GM04504 (cell line): ENCODE results near the gene DAZAP2.
A peak's percentile ranks its signal among the peaks of the same experiment; 100 is the strongest.
"Not testable (repeated sequence)": the region's sequence is repeated elsewhere in the genome, so short reads cannot be mapped to it uniquely, and the experiment has no call there.

Source experiments
- DNase-seq: peaks from one replicate; pipeline ENCODE4 v3.0.0-alpha.2; 2012; ENCODE audit warnings: low read depth

Gene DAZAP2

DNA sequence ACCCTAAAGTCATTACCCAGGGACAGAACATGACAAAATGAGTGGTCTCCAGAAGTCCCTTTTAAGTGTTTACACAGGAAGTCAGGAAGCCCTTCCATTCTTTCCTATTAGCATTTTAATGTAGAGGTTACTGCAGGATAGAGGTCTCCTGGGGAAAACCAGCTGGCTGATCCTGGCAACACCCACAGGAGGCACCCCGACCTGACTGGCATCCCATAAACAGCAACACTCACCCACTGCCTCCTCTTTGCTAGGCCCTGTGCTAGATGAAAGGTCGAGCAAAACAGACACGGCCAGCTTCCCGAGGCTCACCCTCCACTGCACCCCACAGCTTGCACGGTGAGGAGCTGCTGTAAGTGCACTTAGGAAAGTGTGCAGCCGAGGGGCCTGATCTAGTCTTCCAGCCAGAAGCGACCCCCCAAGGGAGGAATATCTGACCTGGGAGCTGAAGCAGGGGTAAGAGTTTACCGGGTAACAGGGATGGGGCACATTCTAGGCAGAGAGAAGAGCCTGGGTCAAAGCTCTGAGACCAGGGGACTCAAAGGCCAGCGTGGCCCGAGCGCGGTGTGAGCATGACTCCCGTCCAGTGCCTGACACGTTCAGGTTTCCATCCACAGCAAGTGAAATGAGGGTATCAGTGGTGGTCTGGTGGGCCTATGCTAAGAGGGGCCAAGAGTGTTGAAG lies 9.0 kb downstream of the DAZAP2 start:
- no peak for DNase-seq

- DNase-seq, result no peak
These were observed 14.7 kb downstream of the DAZAP2 start for GRCh38 chr12:51253276-51253675.

GRCh38 chr12:51254536-51254935 lies 15.9 kb downstream of the DAZAP2 start:
- DNase-seq, result no peak

DNA sequence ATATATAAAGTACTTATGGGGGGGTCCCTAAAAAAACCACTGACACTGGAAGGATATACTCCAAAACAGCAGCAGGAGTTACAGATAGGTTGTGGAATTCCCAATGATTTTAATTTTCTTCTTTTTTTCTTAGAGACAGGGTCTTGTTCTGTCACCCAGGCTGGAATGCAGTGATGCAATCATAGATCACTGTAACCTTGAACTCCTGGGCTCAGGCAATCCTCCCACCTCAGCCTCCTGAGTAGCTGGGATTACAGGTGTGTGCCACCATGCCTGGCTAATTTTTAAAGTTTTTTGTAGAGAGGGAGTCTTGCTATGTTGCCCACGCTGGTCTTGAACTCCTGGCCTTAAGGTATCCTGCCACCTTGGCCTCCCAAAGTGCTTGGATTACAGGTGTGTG lies 21.0 kb downstream of the DAZAP2 start:
- not testable (repeated sequence) for DNase-seq

GRCh38 chr12:51262758-51263177 lies 24.1 kb downstream of the DAZAP2 start:
- DNase-seq, result no peak

DNA sequence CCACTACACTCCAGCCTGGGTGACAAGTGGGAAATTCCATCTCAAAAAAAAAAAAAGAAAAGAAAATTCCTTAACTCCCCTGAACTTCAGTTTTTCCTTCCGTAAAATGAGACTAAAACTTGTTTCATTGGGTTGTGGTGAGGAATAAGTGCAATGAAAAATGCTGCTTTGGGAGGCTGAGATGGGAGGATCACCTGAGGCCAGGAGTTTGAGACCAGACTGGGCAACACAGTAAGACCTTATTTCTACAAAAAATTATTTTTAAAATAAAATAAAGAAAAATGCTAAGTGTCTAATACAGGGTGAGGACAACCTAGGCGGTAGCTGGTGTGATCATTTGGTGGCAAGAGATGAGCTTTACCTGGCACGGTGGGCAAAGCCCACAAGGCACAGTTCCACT lies 24.7 kb downstream of the DAZAP2 start:
- no peak for DNase-seq

DNA sequence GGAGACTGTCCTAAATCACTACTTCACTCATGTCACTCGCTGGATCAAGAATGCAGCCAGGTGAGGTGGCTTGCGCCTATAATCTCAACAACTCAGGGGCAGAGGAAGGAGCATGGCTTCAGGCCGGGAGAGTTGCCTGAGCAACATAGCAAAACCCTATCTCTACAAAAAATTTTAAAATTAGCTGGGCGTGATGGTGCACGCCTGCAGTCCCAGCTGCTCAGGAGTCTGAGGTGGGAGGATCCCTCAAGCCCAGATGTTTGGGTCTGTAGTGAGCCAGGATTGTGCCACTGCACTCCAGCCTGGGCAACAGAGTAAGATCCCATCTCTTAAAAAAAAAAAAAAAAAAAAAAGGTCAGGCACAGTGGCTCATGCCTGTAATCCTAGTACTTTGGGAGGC lies 25.7 kb downstream of the DAZAP2 start:
- no peak for DNase-seq

GRCh38 chr12:51265024-51265423 lies 26.4 kb downstream of the DAZAP2 start:
- no peak for DNase-seq

- DNase-seq, result no peak
These were observed 30.8 kb downstream of the DAZAP2 start for GRCh38 chr12:51269174-51270066.

GRCh38 chr12:51270067-51270950 lies 31.7 kb downstream of the DAZAP2 start, which contains the start of gene SMAGP:
Gene SMAGP (minus strand): TSS chr12:51270415. CDS start chr12:51269278, 1,137 bp downstream.
- DNase-seq, result no peak

DNA sequence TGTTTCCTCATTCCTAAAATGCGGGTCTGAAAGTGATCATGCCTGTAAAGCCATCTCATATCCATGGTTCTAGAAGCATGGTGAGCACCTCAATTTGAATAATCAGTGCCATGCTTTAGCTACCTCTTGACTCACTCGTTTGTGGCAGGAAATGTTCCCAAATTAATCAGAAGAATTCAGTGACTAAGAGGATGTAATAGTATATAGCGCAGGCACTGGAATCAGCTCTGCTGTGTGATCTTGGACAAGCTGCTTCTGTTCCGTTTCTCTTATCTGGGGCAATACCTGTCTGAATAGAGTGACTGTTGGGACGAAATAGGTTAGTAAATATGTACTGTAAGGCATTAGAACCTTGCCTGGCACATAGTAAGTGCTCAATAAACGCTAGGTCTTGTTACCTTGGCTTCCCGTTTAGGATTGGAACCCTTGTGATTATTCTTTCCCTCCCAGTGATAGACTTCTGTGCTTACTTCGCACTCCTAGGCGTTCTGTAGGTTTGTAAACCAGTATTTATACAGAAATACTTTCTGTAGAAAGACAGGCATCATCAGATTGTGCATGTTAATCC lies 32.4 kb downstream of the DAZAP2 start:
- DNase-seq, result peak; percentile 46

DNA sequence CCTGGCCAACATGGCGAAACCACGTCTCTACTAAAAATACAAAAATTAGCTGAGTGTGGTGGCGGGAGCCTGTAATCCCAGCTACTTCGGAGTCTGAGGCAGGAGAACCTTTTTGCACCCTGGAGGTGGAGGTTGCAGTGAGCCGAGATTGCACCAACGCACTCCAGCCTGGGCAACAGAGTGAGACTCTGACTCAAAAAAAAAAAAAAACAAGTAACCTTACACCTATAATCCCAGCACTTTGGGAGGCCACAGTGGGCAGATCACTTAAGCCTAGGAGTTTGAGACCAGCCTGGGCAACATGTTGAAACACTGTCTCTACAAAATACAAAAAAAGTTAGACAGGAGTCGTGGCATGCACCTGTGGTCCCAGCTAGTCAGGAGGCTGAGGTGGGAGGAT lies 34.2 kb downstream of the DAZAP2 start:
- DNase-seq, result not testable (repeated sequence)

GRCh38 chr12:51275088-51275487 lies 36.5 kb downstream of the DAZAP2 start:
- no peak for DNase-seq

GRCh38 chr12:51281202-51281924 lies 42.7 kb downstream of the DAZAP2 start:
- DNase-seq, result no peak

DNA sequence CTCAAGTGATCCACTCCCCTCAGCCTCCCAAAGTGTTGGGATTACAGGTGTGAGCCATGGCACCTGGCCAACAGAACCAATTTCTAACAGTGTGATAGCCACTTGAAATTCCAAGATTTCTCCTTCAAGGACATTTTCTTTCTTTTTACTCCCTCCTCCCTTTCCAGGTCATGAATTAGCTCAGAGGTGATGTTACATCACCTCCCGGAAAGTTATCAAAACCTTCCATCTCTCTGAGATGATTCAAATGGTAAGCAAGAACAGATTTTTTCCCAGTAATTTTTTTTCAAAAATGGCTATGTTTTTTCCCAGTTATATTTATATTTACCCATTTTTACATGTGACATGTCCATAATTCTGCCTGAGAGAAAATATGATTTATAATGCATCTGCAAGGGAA lies 47.2 kb downstream of the DAZAP2 start:
- no peak for DNase-seq

DNA sequence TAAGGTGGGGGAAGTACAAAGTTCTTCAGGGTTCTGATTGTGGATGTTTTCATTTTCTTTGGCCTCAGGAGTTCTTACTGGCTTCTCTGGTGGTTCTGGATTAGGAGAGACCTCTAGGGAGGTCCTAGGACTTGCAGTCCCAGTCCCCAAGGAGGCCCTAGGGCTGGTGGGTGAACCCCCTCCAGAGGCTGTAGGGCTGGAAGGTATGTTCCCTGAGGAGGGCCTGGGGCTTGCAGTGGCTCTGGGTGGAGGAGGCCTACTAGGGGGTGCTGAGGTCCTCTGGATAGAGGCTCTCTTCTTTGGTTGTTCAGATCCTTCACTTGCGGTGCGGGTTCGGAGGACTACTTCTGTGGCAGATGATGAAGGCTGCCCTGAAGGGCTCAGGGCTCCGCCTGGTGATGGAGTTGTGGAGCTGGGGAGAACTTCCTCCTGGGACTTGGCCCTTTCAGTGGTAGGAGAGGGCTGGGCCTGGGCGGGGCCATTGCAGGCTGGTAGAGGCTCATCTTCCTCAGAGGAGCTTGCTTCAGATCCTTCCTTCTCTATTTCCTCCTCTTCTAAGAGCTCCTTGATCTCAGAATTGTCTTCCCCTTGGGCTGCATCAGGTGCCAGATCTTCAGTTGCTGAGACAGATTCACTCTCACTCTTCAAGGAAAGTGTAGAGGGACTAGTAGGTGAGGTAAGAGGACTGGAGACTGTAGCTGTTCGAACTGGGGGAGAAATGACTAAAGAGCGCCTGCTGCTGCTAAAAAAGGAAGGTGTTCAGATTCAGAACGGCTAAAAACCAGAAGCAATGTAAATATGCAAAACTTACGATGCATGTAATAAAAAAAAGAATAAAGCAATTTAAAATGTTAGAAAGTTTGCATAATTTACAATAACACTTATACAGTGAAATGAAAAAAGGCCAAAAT lies 53.2 kb downstream of the DAZAP2 start:
- not testable (repeated sequence) for DNase-seq
